ENCODE measurements around the gene ARHGDIG.
"Not testable (repeated sequence)": the region's sequence is repeated elsewhere in the genome, so short reads cannot be mapped to it uniquely, and the experiment has no call there.

Gene ARHGDIG

GRCh38 chr16:264440-264951 lies 15.9 kb upstream of the ARHGDIG start:
- DNase-seq: no peak

GRCh38 chr16:265002-265529 lies 15.3 kb upstream of the ARHGDIG start:
- no peak for DNase-seq

DNA sequence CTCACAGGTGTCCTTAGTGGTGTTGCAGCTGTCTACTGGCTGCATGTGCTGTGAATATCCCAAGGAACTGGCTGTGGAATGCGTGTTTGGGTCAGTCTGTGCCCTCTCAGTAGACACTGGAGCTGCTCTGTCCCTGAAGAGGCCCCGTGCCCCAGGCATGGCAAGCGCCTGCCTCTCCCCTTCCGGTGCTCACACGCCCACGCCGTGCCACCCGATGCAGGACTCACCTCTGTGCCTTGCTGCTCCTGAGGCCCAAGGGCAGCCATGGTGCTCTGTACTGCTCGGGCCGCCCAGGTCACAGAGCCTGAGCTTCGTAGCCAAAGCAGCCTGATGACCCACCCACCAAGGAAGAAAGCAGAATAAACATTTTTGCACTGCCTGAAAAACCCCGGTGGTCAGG lies 14.7 kb upstream of the ARHGDIG start:
- peak; percentile 32 for DNase-seq

- DNase-seq: no peak
Observed at GRCh38 chr16:266258-267164, 13.9 kb upstream of the ARHGDIG start.

- not testable (repeated sequence) for DNase-seq
Observed at GRCh38 chr16:267562-267961, 12.8 kb upstream of the ARHGDIG start.

- no peak for DNase-seq
Observed at GRCh38 chr16:268141-269053, 12.0 kb upstream of the ARHGDIG start.

GRCh38 chr16:269061-269796 lies 11.2 kb upstream of the ARHGDIG start:
- no peak for DNase-seq

DNA sequence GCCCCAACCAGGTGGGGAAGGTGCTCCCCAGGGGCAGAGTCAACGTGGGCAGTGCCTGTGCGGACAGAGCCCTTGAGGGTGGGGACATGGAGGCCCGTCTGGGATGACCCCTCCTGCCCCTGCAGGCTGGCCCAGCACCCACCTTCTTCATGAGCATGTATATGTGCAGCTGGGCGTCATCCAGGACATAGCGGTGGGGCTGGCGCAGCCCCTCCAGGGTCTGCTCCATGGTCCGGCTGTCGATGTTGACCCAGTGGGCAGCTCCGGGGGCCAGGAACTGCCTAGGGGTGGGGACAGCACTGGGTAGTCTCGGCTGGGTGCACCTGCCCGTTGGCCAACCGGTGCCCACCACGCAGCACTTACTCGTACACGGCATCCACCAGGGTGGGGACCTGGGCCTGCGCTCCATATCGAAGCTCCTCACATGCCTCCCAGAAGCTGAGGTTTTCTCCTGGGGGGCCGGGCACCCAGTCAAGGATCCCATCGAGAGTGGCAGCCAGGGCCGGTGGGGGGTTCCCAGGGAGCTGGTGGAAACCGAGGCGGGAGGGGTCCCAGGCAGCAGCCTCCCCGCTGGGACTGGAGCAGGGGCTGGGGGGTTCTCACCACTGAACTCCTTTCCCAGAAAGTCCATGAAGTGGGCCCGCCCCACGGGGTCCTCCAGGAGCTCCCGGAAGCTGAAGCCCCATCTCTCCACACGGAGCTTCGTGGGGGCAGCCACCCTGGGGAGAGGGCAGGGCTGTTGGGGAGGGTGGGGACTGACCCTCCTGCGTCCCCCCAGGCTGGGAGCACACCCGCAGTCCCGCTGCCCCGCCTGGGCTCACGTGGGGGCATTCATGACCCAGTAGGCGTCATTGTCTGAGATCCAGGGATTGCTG lies 9.8 kb upstream of the ARHGDIG start:
- no peak for DNase-seq

- DNase-seq: no peak
Observed at GRCh38 chr16:272633-273546, 7.5 kb upstream of the ARHGDIG start.

- no peak for DNase-seq
Observed at GRCh38 chr16:273547-274421, 6.6 kb upstream of the ARHGDIG start.

- DNase-seq: peak; percentile 40
Observed at GRCh38 chr16:275041-275641, 5.2 kb upstream of the ARHGDIG start.

DNA sequence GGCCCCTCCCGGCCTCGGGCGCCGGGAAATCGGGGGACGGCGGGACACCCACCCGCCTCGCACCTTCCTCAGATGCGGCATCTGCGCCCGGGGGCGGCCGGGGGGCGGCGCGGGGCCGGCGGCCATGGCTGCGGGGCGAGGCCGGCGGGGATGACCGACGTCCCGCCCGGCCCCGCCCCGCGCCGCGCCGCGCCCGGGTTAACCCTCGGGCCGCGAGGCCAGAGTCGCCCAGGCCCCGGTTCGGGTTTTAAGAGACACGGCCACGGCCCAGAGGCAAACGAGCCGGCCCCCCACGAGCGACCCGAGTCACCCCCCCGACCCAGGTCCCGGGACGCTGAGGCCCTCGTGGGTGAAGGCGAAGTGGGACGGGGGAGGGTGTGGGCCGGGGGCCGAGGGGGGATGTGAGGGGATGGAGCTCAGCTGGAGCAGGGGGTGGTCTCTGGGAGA lies 4.6 kb upstream of the ARHGDIG start, which contains the start of gene RGS11:
RGS11 (minus strand) TSS at position 159 of the 447 bp plus-strand sequence; CDS start at position 126, 33 bp downstream.
- no peak for DNase-seq

DNA sequence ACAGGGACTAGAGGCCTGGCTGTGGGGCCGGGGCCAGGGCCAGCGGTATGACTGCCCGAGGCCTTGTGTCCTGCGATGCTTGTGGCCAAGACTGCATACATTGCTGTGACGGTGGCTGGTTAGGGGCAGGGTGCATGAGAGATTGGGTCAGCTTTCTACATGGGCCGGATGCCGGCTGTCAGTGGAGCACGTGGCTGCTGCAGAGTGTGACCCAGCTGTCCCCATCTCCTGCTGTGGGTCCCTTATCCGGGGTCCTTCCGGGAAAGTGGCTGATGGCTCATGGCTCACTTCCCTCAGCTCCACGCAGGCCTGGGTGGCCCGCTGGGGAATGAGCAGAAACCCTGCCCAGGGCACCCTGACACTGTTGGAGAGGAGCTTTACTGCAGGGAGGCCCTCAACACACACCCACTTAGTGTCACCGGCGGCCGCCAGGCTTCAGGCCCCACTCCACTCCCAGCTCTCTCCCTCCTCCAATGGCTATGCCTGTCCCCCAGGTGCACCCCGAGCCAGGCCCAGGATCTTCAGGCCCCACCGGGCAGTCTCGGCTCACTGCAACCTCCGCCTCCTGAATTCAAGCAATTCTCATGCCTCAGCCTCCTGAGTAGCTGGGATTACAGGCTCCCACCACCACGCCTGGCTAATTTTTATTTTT lies 3.8 kb upstream of the ARHGDIG start:
- no peak for DNase-seq

DNA sequence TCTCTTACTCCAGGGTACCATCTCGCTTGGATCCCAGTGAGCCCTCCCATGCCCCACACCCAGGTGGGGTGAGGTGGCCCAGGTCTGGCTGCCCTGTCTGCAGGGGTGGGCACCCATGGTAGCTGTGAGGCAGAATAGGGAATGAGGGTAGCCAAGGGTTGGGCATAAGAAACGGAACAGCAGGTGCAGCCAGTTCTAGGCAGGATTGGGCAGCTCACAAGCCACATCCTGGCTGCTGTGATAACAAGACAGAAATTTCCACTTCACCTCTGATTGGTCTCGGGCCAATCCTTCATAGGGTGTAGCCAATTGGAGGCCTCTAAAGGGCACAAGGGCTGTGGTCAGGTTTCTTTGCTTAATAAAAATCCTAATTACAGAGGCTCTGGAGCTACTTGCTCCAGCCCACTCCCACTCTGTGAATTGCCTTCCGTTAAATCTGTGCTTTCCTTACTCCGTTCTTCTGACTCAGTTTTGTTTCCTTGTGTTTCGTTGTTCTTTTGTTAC lies 1.5 kb upstream of the ARHGDIG start:
- peak; percentile 44 for DNase-seq

- no peak for DNase-seq
Observed at GRCh38 chr16:279531-279930, 860 bp upstream of the ARHGDIG start.

GRCh38 chr16:280005-280460 lies 358 bp upstream of the ARHGDIG start:
- no peak for DNase-seq

DNA sequence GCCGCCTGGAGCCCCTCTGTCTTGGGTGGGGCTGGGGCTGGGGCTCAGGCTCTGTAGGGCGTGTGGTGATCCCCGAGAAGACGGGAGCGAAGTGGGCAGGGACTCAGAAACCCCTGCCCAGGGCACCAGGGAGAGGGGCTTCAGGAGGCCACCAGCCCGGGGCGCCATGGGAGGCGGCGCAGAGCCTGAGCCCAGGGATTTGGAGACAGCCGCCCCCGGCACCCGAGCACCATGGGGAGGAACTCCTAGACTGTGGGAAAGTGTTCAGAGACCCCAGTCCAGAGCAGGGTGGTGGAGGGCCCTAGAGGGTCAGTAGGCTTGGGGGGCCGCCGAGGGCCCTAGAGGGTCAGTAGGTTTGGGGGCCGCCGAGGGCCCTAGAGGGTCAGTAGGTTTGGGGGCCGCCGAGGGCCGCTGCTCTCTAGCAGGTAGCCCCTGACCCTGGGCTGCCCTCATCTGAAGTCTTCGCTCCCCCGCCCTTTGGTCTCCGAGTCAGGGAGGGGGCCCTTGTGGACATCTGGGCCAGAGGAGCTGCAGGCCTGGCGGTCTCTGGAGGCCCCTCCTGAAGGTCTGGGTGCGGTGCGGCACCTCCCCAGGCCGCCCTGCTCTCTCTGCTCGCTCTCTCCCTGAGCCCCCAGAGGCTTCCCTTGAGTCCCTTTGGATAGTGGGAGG lies 734 bp downstream of the ARHGDIG start:
- no peak for DNase-seq
